HepG2 (cell line): ENCODE measurements around the gene AKNA.

Experiments
- CBX2 ChIP-seq, 2 experiments: fragments of 200-600 bp in 1 of 2; sonication (generic); formaldehyde crosslinking in 1 of 2; IDR thresholded peaks; 2 replicates each; pipeline versions ENCODE4 v1.7.0 to v1.8.1; 2018 to 2022; ENCODE audit warnings: low read depth in 2 of 2, low read length in 1 of 2, mild to moderate bottlenecking in 1 of 2, missing genetic modification reagents in 1 of 2
- GTF3A ChIP-seq: sonication (generic); formaldehyde crosslinking; conservative IDR thresholded peaks from 2 replicates; pipeline ENCODE4 v1.4.0; 2020; ENCODE audit warnings: mild to moderate bottlenecking, missing genetic modification reagents
- HNRNPH1 ChIP-seq: fragments of 200-400 bp; formaldehyde crosslinking; optimal IDR thresholded peaks from 2 replicates; pipeline ENCODE3; 2017; ENCODE audit warnings: mild to moderate bottlenecking, low read depth, low read length
- RAD51 ChIP-seq: fragments of 450-650 bp; IDR thresholded peaks from 2 replicates; pipeline ENCODE4 v1.6.1; 2016; ENCODE audit warnings: borderline replicate concordance
- RXRA ChIP-seq: sonication (generic); formaldehyde crosslinking; IDR thresholded peaks from 2 replicates; pipeline ENCODE4 v1.5.1; 2020; ENCODE audit warnings: missing genetic modification reagents
- SRSF1 ChIP-seq: fragments of 200-400 bp; formaldehyde crosslinking; optimal IDR thresholded peaks from 2 replicates; pipeline ENCODE3; 2017; ENCODE audit warnings: mild to moderate bottlenecking, low read depth, low read length, moderate library complexity
- U2AF2 ChIP-seq: fragments of 200-400 bp; formaldehyde crosslinking; IDR thresholded peaks from 2 replicates; pipeline ENCODE4 v1.6.1; 2017; ENCODE audit warnings: low read depth, mild to moderate bottlenecking, low read length
- YY1 ChIP-seq: IDR thresholded peaks from 2 replicates; pipeline ENCODE4 v1.6.1; 2011; ENCODE audit warnings: low read length, low read depth, moderate library complexity, mild to moderate bottlenecking; ENCODE audit not compliant: insufficient read depth, insufficient replicate concordance
- ZNF558 ChIP-seq: sonication (generic); formaldehyde crosslinking; IDR thresholded peaks from 2 replicates; pipeline ENCODE4 v1.9.0; 2022; ENCODE audit warnings: mild to moderate bottlenecking, missing genetic modification reagents, borderline replicate concordance
- ZNF776 ChIP-seq: sonication (generic); formaldehyde crosslinking; IDR thresholded peaks from 2 replicates; pipeline ENCODE4 v1.4.0; 2020; ENCODE audit warnings: mild to moderate bottlenecking, missing genetic modification reagents
- TF ChIP-seq, protein P1 (sequence below): sonication (generic); formaldehyde crosslinking; IDR thresholded peaks from 2 replicates; pipeline ENCODE4 v1.5.1; 2020; ENCODE audit warnings: missing genetic modification reagents, mild to moderate bottlenecking, borderline replicate concordance

- TF ChIP-seq HNRNPH1, result no peak
- TF ChIP-seq, protein P1, sequence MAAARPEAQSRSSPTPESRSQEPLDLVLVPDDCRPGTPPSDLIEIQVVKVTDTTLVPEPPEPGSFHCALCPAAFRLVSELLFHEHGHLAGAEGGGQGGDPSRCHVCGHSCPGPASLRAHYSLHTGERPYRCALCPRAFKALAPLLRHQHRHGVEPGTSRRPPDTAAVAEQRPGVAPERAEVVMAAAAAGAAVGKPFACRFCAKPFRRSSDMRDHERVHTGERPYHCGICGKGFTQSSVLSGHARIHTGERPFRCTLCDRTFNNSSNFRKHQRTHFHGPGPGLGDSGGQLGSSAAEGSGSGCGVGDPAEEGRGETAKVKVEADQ (CRISPR knock-in tag), result no peak
- TF ChIP-seq GTF3A (CRISPR knock-in tag), result no peak
- TF ChIP-seq ZNF776 (CRISPR knock-in tag), result no peak
- no peak for TF ChIP-seq RXRA (CRISPR knock-in tag)
- no peak for TF ChIP-seq CBX2 (IDR thresholded peaks at IDR 0.05; ENCODE audit: low read depth, low read length)
- TF ChIP-seq CBX2 (CRISPR knock-in tag; IDR thresholded peaks at IDR 0.05; ENCODE audit: low read depth), result no peak
- TF ChIP-seq U2AF2, result no peak
- no peak for TF ChIP-seq ZNF558 (CRISPR knock-in tag)
- TF ChIP-seq RAD51, result no peak
- no peak for TF ChIP-seq SRSF1
- no peak for TF ChIP-seq YY1
These were observed 8.9 kb upstream of the AKNA start for GRCh38 chr9:114396558-114397218.
